Measurements from ENCODE around the gene IL12B.
A peak's percentile ranks its signal among the peaks of the same experiment; 100 is the strongest.

The IL12B gene

GRCh38 chr5:159336586-159336985 is 6.3 kb upstream of the IL12B start:
- H3K27me3 ChIP-seq (replicated peaks; ENCODE audit: control insufficient read depth, insufficient read depth, low read length, poor library complexity, severe bottlenecking), result no peaks in the 10 kb centered on the region
- no peaks in the 10 kb centered on the region for H3K36me3 ChIP-seq (ENCODE audit: control insufficient read depth, insufficient read depth, low read length)
- H3K4me3 ChIP-seq (ENCODE audit: insufficient read depth, low read depth, low read length, poor library complexity, severe bottlenecking), result no peak overlapping the region
- peak overlapping the region; percentile 5 for H3K27ac ChIP-seq (ENCODE audit: insufficient read depth, low read length, poor library complexity, severe bottlenecking)
- H3K9me3 ChIP-seq (ENCODE audit: control insufficient read depth, low read length), result no peaks in the 10 kb centered on the region
- no peak for DNase-seq
- H3K4me1 ChIP-seq (ENCODE audit: control insufficient read depth, insufficient read depth, low read length, poor library complexity, severe bottlenecking), result peaks cover 28% of the 10 kb centered on the region

GRCh38 chr5:159333545-159333925 is 3.2 kb upstream of the IL12B start:
- DNase-seq, result no peak
- Histone ChIP-seq H3K27ac (ENCODE audit: insufficient read depth, low read length, poor library complexity, severe bottlenecking) (no peak overlapping the region), H3K9me3 (ENCODE audit: control insufficient read depth, low read length) (no peaks in the 10 kb centered on the region), H3K36me3 (ENCODE audit: control insufficient read depth, insufficient read depth, low read length) (no peaks in the 10 kb centered on the region), H3K4me1 (ENCODE audit: control insufficient read depth, insufficient read depth, low read length, poor library complexity, severe bottlenecking) (peaks cover 22% of the 10 kb centered on the region), H3K4me3 (ENCODE audit: insufficient read depth, low read depth, low read length, poor library complexity, severe bottlenecking) (no peak overlapping the region), H3K27me3 (replicated peaks; ENCODE audit: control insufficient read depth, insufficient read depth, low read length, poor library complexity, severe bottlenecking) (no peaks in the 10 kb centered on the region)

- Histone ChIP-seq H3K27me3 (replicated peaks; ENCODE audit: control insufficient read depth, insufficient read depth, low read length, poor library complexity, severe bottlenecking) (no peaks in the 10 kb centered on the region), H3K27ac (ENCODE audit: insufficient read depth, low read length, poor library complexity, severe bottlenecking) (no peak overlapping the region), H3K4me3 (ENCODE audit: insufficient read depth, low read depth, low read length, poor library complexity, severe bottlenecking) (no peak overlapping the region), H3K4me1 (ENCODE audit: control insufficient read depth, insufficient read depth, low read length, poor library complexity, severe bottlenecking) (peaks cover 16% of the 10 kb centered on the region), H3K36me3 (ENCODE audit: control insufficient read depth, insufficient read depth, low read length) (no peaks in the 10 kb centered on the region), H3K9me3 (ENCODE audit: control insufficient read depth, low read length) (no peaks in the 10 kb centered on the region)
- DNase-seq, result no peak
Measured at GRCh38 chr5:159332800-159333544, 2.7 kb upstream of the IL12B start.

GRCh38 chr5:159331093-159331973 is 1.0 kb upstream of the IL12B start:
- Histone ChIP-seq H3K4me1 (ENCODE audit: control insufficient read depth, insufficient read depth, low read length, poor library complexity, severe bottlenecking) (peaks cover 4% of the 10 kb centered on the region), H3K4me3 (ENCODE audit: insufficient read depth, low read depth, low read length, poor library complexity, severe bottlenecking) (peak overlapping the region; percentile 44), H3K27ac (ENCODE audit: insufficient read depth, low read length, poor library complexity, severe bottlenecking) (peak overlapping the region; percentile 51), H3K36me3 (ENCODE audit: control insufficient read depth, insufficient read depth, low read length) (no peaks in the 10 kb centered on the region), H3K9me3 (ENCODE audit: control insufficient read depth, low read length) (no peaks in the 10 kb centered on the region), H3K27me3 (replicated peaks; ENCODE audit: control insufficient read depth, insufficient read depth, low read length, poor library complexity, severe bottlenecking) (no peaks in the 10 kb centered on the region)
- peak; percentile 49 to 68 (median 57) for DNase-seq

- no peak overlapping the region for H3K27ac ChIP-seq (ENCODE audit: insufficient read depth, low read length, poor library complexity, severe bottlenecking)
- no peaks in the 10 kb centered on the region for H3K9me3 ChIP-seq (ENCODE audit: control insufficient read depth, low read length)
- H3K36me3 ChIP-seq (ENCODE audit: control insufficient read depth, insufficient read depth, low read length), result no peaks in the 10 kb centered on the region
- H3K27me3 ChIP-seq (replicated peaks; ENCODE audit: control insufficient read depth, insufficient read depth, low read length, poor library complexity, severe bottlenecking), result no peaks in the 10 kb centered on the region
- no peak for DNase-seq
- no peaks in the 10 kb centered on the region for H3K4me1 ChIP-seq (ENCODE audit: control insufficient read depth, insufficient read depth, low read length, poor library complexity, severe bottlenecking)
- H3K4me3 ChIP-seq (ENCODE audit: insufficient read depth, low read depth, low read length, poor library complexity, severe bottlenecking), result no peak overlapping the region
Measured at GRCh38 chr5:159324986-159325385, 5.3 kb downstream of the IL12B start.

- H3K4me3 ChIP-seq (ENCODE audit: insufficient read depth, low read depth, low read length, poor library complexity, severe bottlenecking), result no peak overlapping the region
- no peaks in the 10 kb centered on the region for H3K4me1 ChIP-seq (ENCODE audit: control insufficient read depth, insufficient read depth, low read length, poor library complexity, severe bottlenecking)
- no peak for DNase-seq
- no peak overlapping the region for H3K27ac ChIP-seq (ENCODE audit: insufficient read depth, low read length, poor library complexity, severe bottlenecking)
- H3K9me3 ChIP-seq (ENCODE audit: control insufficient read depth, low read length), result no peaks in the 10 kb centered on the region
- H3K36me3 ChIP-seq (ENCODE audit: control insufficient read depth, insufficient read depth, low read length), result no peaks in the 10 kb centered on the region
- no peaks in the 10 kb centered on the region for H3K27me3 ChIP-seq (replicated peaks; ENCODE audit: control insufficient read depth, insufficient read depth, low read length, poor library complexity, severe bottlenecking)
Measured at GRCh38 chr5:159324102-159324755, 6.1 kb downstream of the IL12B start.

GRCh38 chr5:159322180-159322579 is 8.1 kb downstream of the IL12B start:
- DNase-seq, result no peak
- Histone ChIP-seq H3K4me1 (ENCODE audit: control insufficient read depth, insufficient read depth, low read length, poor library complexity, severe bottlenecking) (no peaks in the 10 kb centered on the region), H3K4me3 (ENCODE audit: insufficient read depth, low read depth, low read length, poor library complexity, severe bottlenecking) (no peak overlapping the region), H3K9me3 (ENCODE audit: control insufficient read depth, low read length) (no peaks in the 10 kb centered on the region), H3K27ac (ENCODE audit: insufficient read depth, low read length, poor library complexity, severe bottlenecking) (no peak overlapping the region), H3K27me3 (replicated peaks; ENCODE audit: control insufficient read depth, insufficient read depth, low read length, poor library complexity, severe bottlenecking) (no peaks in the 10 kb centered on the region), H3K36me3 (ENCODE audit: control insufficient read depth, insufficient read depth, low read length) (no peaks in the 10 kb centered on the region)

- Histone ChIP-seq H3K36me3 (ENCODE audit: control insufficient read depth, insufficient read depth, low read length) (no peaks in the 10 kb centered on the region), H3K27ac (ENCODE audit: insufficient read depth, low read length, poor library complexity, severe bottlenecking) (no peak overlapping the region), H3K9me3 (ENCODE audit: control insufficient read depth, low read length) (no peaks in the 10 kb centered on the region), H3K27me3 (replicated peaks; ENCODE audit: control insufficient read depth, insufficient read depth, low read length, poor library complexity, severe bottlenecking) (no peaks in the 10 kb centered on the region), H3K4me1 (ENCODE audit: control insufficient read depth, insufficient read depth, low read length, poor library complexity, severe bottlenecking) (no peaks in the 10 kb centered on the region), H3K4me3 (ENCODE audit: insufficient read depth, low read depth, low read length, poor library complexity, severe bottlenecking) (no peak overlapping the region)
- no peak for DNase-seq
Measured at GRCh38 chr5:159319832-159320231, 10.5 kb downstream of the IL12B start.

GRCh38 chr5:159319363-159319762 is 10.9 kb downstream of the IL12B start:
- no peak overlapping the region for H3K27ac ChIP-seq (ENCODE audit: insufficient read depth, low read length, poor library complexity, severe bottlenecking)

GRCh38 chr5:159318448-159318847 is 11.8 kb downstream of the IL12B start:
- Histone ChIP-seq H3K9me3 (ENCODE audit: control insufficient read depth, low read length) (no peaks in the 10 kb centered on the region), H3K36me3 (ENCODE audit: control insufficient read depth, insufficient read depth, low read length) (no peaks in the 10 kb centered on the region), H3K27ac (ENCODE audit: insufficient read depth, low read length, poor library complexity, severe bottlenecking) (no peak overlapping the region), H3K4me1 (ENCODE audit: control insufficient read depth, insufficient read depth, low read length, poor library complexity, severe bottlenecking) (no peaks in the 10 kb centered on the region), H3K4me3 (ENCODE audit: insufficient read depth, low read depth, low read length, poor library complexity, severe bottlenecking) (no peak overlapping the region), H3K27me3 (replicated peaks; ENCODE audit: control insufficient read depth, insufficient read depth, low read length, poor library complexity, severe bottlenecking) (no peaks in the 10 kb centered on the region)
- no peak for DNase-seq

More at GRCh38 chr5:159319363-159319762, 10.9 kb downstream of the IL12B start:
- Histone ChIP-seq H3K4me1 (ENCODE audit: control insufficient read depth, insufficient read depth, low read length, poor library complexity, severe bottlenecking) (no peaks in the 10 kb centered on the region), H3K9me3 (ENCODE audit: control insufficient read depth, low read length) (no peaks in the 10 kb centered on the region), H3K36me3 (ENCODE audit: control insufficient read depth, insufficient read depth, low read length) (no peaks in the 10 kb centered on the region), H3K4me3 (ENCODE audit: insufficient read depth, low read depth, low read length, poor library complexity, severe bottlenecking) (no peak overlapping the region), H3K27me3 (replicated peaks; ENCODE audit: control insufficient read depth, insufficient read depth, low read length, poor library complexity, severe bottlenecking) (no peaks in the 10 kb centered on the region)
- no peak for DNase-seq
